NCI-H446 treated with DMSO at 0.1 percent for 48 hours (cell line): ENCODE measurements around the gene HDAC7.
"Not testable (repeated sequence)": the region's sequence is repeated elsewhere in the genome, so short reads cannot be mapped to it uniquely, and the experiment has no call there.

Source experiments
- DNase-seq: peaks from one replicate; lab custom pipeline; 2025; lab: John Stamatoyannopoulos, UW

The HDAC7 gene

DNA sequence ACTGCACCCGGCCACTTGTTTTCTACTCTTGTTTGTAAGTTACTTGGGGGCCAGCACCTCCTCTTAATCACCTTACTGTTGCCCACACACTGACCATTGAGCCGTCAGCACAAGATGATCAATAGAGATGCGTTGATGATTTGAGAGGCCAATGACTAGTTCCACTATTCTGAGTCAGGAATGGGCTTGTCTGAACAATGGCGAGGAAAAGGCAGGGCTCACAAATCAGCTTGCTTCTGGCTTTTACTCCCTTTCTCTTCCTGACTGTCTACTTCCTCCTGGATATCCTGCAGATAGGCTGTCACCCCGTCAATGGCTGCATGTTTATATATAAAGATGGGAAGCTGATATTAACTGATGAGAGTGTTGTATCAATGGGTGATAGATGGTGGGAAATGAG, 29.1 kb upstream of the HDAC7 start:
- DNase-seq, result no peak

DNA sequence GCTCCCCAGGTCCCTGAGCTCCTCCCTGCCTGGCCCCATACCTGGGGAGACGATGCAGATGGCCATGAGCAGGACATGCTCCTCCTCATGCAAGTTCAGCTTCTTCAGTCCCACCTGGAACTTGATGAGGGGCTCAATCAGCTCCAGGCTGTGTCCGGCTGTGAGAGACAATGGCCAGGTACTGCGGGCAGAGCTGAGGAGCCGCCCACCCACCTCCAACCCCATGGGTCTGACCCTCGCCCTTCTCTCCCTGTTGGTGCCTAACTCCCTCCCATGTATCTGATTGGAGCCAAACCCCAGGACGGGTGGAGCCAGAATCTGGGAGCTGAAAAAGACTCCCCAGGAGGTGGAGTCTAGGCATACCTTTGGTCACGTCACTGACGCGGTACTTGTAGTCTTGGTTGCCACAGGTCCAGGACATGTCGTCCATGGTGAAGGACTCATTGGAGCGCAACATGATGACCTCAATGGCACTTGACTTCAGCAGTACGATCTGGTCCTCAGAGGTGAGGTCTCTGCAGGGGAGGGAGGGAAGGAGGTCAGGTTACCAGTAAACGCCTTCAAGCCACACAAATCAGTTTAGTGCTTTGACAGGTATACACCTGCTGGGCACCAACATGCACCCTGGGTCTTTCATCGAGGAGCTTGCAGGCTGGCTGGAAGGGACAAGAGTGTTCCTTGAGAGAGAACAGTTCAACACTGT, 26.7 kb upstream of the HDAC7 start:
- no peak for DNase-seq

DNA sequence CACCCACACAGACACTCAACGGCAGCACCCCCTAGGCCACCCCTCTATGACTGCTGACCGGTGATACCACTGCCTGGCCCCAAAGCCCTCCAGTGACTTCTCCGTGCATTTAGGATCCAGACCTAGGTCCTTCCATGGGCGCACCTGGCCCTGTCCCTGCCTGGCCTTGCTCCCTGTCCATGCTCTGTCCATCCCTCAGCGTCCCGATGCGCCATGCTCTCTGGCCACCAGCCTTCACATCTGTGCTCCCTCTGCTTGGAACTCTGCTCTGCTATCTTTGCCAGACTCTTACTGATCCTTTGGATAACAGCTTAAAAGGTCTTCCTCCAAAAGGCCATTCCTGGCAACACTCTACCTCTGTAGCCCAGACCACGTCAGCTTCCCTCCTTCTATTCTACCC, 25.4 kb upstream of the HDAC7 start:
- DNase-seq, result no peak

DNA sequence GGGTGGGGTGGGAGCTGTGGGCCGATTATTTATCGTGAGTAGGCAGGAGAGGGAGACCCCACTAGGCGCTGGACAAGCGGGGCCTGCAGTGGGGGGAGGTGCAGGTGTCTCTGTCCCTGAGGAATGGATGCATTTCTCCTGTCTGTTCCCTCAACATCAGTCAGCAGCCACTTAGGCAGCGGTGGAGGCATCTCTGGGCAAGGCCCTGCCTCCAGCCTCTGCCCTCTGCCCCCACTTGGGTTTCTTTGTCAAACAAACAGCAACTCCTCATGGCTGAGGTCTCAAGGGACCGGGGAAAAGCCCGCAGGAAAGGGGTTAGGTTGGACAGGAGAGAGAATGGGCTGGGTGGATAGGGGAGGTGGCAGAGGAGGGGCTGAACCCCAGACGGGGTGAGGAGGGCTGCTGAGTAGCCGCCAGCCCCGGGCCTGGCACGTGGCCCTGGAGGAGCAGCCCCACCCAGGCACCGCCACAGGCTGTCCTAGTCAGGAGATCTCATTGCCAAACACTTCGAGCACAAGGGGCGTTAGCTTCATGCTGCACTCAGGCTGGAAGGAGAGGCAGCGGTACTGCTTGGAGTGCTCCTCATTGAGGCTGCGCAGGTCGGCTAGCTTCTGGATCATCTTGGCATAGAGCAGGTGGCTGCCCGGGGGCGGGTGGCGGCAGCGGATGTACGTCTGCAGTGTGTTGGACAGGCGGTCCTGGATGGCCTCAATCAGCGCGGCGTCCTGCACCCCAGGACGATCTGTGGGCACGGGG, 24.7 kb upstream of the HDAC7 start:
- no peak for DNase-seq

DNA sequence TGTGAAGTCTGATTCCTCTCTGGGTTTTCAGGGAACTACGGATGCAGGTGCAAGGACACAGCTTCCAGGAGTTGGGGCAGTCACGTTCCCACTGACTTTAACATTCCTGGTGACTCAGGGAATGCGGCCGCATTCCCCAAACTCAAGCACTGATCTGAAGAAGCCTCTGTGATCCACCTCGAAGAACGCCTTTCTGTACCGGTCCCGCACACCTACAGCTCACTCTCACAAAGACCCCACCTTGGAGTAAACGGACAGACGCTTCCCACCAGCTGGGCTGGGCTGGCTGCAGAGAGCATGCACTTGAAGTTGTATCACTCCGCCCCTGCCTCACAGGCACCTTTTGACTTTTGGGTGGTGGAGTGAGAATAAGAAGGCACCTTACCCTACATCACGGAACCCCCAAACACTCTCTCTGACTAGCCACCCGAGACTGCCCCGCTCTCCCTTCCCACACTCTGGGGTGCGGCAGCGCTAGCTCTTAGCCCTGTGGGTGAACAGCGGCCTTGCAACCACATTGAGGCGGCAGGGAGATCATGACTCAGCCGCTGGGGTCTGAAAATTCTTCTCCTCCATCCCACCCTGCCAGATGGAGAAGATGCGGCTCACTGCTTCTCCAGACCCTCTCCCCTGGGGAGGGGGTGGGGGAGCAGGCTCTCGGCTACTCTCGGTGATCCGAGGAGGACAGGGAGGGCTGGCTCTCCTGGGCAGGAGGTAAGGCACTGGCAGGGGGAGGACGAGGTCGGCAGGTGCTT, 23.7 kb upstream of the HDAC7 start:
- DNase-seq, result no peak

DNA sequence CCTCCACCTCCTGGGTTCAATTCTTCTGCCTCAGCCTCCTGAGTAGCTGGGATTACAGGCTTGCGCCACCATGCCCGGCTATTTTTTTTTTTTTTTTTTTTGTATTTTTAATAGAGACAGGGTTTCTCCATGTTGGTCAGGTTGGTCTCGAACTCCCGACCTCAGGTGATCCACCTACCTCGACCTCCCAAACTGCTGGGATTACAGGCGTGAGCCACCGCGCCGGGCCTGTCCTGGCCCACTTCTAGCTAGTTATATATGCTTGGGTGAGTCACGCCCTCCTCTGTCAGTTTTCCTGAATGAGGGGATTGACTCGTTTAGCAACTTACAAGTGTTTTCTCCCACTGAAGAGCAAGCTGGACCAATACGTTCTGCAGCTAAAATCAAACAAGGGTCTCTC, 22.8 kb upstream of the HDAC7 start:
- DNase-seq, result not testable (repeated sequence)

DNA sequence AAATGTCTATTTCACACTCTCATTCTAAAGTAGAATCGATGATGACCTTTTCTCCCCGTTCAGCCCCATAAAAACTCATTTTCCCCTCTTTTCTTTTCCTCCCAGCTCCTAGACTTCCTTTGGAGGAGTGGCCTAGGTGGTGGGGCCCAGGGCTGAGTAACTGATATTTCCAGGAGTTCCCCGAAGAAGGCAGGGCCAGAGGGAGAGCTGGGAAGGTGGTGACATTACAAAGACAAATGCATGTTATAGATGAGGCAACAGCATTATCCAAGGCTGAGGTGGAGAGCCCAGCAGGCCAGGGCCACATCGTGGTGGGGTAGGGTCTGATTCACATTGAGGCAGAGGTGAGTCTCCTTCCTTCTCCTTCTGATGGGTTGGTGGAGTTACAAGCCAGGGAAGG, 22.2 kb upstream of the HDAC7 start:
- DNase-seq, result no peak

DNA sequence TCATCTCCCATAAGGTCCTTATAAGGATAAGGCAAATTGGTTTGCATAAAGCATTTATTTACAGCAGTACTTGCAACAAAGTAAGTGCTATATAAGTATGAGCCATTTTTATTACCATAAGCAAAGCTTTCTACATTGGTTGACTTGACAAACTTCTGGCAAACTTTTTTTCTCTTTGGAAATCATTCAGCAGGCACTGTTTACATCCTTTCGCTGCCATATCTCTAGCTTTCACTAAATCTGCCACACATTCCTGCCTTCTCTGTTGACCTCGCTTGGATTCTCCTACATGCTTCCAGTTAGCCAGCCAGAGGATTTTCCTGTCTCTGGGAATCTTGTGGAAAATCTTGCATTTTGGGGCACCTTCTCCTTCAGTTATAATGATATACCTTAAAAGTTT, 21.8 kb upstream of the HDAC7 start:
- no peak for DNase-seq

DNA sequence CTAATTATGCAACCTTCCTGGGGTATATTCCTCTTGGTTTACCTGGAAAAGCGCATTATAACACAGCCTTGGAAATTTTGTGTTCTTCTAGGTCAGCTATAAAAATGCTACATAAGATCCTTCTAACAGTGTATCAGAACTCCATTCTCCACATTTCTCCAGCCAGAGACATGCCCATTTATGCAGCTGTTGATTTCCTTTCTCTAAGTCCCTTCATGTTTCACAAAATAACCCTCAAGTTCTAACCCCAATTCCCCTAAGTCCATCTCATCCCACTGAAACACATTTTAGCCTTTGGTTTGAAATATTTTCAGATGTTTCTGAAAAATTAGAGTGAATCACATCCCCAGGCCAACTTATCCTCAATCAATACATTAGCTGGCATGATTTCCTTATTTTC, 20.9 kb upstream of the HDAC7 start:
- DNase-seq, result no peak

DNA sequence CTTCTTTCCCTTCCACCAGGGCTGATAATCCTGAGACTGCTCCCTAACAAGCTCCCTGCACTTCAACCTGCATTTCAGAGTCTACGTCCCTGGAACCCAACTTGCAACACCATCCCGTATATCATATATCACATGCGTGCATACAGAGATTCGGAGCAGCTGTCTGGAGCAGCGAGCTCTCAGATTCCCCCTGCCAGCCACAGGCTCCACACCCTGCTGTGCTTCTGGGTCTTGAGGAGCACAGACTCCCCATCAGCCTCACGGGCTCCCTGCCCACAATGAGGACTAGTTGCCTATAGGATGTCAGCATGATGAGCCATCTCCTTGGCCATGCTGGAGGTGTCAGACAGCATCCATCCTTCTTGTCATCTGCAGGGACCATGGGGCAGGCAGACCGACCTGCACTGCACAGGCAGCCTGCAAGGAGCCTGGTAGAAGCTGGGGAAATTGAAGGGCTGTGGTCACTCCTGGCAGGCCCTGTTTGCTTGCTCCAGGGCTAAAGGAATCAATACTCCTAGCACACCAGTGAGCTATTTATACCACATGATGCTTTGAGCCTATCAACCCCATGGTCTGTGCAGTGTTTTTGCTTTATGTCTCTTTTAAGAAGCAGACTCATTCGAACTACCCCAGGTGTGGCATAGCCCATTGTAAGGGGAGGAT, 19.6 kb upstream of the HDAC7 start:
- no peak for DNase-seq

DNA sequence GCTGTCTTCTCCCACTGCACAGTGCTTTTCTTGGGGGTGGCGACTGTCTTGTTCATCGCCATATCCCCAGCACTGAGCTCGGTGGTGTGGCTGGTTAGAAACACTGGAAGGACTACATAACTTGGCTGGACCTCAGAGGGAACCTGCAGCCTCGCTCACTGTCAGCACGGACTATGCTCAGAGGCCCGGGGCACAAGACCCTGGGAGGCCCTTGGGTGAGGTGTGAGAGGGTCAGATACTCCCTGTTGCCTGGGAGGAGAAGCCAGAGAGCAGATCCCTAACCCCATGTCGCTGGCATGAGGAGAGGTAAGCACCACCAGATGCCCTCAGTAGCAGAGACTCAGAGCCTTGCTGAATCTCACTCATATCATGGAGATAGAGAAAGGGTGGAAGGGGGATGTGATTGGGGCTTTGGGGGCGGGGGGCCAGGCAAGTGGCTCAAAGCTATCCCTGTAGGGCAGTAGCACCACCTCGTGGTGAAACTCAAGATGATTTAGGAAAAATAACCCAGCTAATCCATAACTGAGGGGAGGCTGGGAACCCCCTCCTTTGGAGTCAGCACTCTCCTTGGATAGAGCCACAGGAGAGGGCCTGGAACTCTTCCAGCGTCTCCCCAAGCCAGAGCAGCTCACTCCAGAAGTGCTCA, 18.7 kb upstream of the HDAC7 start:
- DNase-seq, result no peak

DNA sequence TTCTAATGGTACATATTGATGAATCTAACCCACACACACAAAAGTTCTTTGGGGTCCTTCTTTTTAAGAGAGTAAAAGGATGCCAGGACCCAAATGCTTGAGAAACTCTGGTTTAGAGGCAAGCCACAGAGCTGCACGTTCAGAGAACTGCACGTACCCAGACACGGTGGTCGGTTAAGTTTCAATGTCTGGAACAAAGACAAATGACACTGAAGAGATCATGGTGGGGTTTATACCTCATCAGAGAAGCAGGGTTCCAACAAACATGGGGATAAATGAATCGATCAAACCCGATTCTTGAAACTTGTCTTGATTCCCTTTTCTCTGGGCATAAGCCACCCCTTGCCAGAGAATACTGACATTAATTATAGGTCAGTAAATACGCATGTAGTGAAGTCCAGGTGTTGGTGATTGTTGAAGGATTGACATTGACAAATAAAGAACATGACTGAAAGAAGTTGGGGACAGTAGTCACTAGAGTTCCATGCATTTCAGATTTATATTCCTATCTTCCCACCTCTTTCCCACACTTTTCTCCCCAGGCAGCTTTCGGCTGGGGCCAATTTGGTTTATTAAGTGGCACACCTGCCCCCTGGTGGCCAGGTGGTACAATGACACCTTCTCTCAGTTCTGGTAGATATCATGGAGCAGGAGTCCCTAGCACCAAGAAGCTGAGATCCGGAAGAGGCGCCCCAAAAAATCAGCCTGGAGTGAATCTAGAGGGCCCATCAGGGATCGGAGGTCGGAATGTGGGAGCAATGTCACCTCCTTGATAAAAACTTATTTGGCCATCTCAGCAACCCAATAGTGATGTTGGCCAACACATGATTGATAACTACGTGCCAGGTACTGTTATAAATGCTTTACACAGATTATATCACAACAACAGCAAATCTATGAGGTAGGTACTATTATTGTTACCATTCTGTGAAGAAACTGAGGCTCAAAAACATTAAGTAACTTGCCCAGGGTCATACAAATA, 17.8 kb upstream of the HDAC7 start:
- DNase-seq, result no peak

DNA sequence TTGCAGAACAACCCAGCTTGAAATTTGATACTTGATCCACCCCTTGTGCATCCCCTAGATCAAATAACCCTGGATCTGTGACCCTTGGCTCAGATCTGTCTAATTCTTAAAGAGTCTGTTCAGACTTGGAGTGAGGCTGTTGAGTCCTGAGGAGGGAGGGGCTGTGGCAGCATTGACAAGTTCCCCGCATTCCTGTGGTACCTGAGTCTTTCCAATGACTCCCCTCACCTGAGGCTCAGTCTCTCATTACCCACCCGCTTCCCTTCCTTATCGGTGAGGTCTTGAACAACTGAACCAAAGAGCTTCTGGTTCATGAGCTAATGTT, 16.1 kb upstream of the HDAC7 start:
- no peak for DNase-seq

DNA sequence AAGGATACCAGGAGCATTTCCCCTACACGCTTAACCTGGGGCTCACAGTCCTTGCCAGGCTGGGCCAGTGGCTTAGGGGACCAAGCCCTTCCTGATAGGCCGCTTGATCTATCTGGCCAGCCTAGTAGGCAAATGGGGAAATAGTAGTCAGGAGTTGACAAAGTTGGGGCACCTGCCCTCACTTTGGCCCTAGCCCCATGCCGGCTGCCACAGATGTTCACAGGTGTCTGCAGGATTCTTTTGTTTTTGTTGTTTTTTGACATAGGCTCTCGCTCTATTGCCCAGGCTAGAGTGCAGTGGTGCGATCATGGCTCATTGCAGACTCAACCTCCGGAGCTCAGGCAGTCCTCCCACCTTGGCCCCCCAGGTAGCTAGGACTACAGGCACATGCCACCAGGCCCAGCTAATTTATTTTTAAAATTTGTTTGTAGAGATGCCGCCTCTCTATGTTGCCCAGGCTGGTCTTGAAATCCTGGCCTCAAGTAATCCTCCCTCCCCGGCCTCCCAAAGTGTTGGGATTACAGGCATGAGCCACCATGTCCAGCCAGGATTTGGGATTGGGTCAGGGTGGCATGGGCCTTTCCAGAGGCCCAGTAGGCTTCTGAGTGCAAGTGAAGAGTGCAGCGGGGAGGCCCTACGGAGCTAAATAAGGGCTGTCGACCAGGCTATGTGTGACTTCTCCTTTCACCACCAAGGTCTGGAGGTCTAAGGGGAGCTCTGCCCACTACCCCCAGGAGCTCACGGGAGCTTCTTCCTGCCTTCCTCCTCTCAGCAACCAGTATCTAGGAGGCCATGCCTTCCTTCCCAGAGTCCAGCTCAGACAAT, 15.5 kb upstream of the HDAC7 start:
- no peak for DNase-seq

DNA sequence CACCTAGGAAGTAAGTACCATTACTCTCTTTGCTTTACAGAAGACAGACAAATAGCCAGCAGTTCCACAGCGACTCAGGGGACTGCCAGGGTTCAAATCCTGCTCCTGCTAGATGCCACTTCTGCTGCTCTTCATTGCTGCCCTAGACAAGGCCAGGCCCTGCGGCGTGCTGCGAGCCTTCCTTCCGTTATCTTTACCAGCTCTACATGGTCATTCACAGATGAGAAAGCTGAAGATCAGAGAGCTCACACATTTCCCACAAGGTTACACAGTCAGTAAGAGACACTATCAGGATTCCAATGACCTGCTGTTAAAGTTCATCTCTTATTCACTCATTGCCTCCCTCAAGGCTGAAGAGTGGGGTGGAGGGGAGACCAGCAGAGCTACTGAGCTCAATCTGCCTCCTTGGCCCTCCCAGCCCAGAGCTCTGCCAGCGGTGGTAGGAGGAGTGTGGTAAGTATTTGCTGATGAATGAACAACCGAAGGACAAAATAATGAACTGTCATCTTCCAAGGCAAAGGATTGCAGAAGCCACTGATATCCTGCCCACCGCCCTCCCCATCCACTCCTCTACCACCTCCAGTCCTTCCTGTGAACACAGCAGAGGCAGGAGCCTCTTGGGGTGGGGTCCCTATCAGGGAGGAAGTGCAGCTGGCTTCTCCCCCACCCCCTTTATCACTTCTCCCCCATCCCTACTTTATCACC, 14.6 kb upstream of the HDAC7 start:
- no peak for DNase-seq

DNA sequence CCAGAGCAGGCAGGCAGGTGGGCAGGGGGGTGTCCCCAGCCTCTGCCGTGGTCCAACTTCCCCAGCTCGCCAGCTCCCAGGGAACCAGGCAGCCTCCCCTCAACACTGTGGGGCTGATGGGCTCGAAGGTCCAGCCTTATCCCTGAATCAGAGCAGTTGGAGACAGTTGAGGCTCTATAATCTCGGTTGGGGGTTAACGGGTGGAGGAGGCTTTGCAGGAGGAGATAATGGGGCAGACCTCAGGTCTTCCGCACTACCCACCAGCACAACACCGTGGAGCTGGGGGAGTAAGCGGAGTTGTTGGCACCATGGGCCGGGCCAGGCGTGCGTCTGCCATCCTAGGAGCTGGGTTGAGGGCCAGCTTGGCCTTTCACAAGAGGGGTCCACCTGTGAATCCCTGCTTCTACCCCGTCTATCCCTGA, 13.9 kb upstream of the HDAC7 start:
- DNase-seq, result no peak

DNA sequence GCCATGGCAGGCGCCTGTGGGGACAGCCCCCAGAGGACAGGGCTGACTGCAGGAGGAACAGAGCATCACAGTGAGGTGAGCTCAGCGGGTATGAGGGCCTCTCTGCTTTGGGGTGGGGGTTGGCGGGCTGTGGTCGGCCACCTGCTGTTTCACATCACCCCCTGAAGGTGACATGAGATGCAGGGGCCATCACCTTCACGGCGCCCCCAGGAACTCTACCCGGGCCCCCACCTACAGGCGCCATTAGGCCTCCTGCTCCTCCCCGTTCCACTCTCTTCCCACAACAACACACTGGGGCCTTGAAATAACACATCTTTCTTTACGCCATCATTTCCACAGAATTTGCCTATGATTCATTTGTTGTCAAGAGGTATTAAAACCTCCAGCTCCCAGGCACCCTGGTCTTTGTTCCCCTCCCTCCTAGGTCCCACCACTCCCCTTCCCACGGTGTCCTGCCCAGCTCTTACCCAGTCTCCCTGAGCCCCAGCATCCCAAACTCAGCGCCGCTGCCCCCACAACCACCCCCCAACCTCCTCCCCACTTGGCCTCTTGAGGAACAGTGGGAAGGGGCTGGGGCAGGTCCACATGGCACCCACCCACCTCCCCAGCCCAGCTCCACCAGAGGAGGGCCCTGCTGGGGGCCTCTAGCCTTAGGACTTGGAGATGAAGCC, 12.7 kb upstream of the HDAC7 start:
- no peak for DNase-seq

DNA sequence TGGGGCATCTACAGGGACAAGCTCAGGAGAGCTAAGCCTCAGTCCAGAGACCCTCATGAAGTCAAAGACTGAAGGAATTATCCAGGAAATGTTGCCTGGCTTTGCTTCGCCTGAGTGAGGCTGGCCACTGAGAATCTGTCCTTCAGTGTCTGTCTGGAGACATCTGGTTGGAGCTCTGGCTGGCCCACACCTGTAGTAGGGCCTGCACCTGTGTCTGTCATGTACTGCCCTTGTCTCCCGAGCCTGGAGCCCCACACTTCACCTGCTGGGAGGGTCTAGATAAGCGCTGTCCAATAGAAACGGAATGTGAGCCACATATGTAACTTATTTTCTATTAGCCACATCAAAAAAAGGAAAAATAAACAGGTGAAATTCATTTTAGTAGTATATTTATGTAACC, 9.9 kb upstream of the HDAC7 start:
- DNase-seq, result no peak

DNA sequence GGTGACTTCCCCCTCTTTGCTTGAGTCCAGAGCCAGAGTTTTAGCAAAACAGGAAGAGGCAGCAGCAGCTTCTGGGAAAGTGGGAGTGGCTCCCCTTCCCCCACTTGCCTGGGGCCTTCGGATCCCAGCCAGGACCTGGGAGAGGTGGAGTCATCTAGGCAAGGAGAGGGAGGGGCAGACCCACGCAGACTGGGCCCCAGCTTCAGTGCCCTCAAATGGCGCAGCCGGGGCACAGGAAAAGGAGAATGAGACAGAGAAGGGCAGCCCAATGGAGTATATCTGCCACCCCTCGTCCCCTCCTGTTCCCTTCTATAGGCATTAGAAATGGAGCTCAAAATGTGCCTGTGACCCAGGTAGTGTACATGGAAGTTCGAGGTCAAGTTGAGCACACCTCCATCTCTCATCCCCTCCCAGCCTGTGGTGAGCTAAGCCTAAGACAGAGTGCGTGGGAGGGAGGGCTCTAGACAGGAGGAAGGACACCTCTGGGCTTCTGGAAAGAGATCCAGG, 9.3 kb upstream of the HDAC7 start:
- DNase-seq, result no peak
